GM12891 (cell line): Measurements from ENCODE around the gene CYP27A1.
"Not testable (repeated sequence)": the region's sequence is repeated elsewhere in the genome, so short reads cannot be mapped to it uniquely, and the experiment has no call there.

Experiments used
- DNase-seq: peaks from one replicate; pipeline ENCODE4 v3.0.0; 2011; ENCODE audit warnings: low spot score; ENCODE audit not compliant: insufficient read length
- FAIRE-seq: peaks from 2 replicates; lab custom pipeline; 2011; peaks lifted over from hg19 to GRCh38; lab: Jason Lieb, UNC
- PAX5 ChIP-seq: IDR thresholded peaks from 2 replicates; pipeline ENCODE4 v1.6.1; 2011; ENCODE audit warnings: low read length, moderate library complexity, mild to moderate bottlenecking; ENCODE audit not compliant: insufficient read depth, severe bottlenecking
- POLR2A ChIP-seq: IDR thresholded peaks from 2 replicates; pipeline ENCODE4 v1.6.1; 2011; ENCODE audit warnings: low read depth, low read length, control low read depth
- POLR2AphosphoS5 ChIP-seq: IDR thresholded peaks from 2 replicates; pipeline ENCODE4 v1.6.1; 2011; ENCODE audit warnings: low read depth, low read length, control low read depth
- POU2F2 ChIP-seq: IDR thresholded peaks from 2 replicates; pipeline ENCODE4 v1.6.1; 2011; ENCODE audit warnings: low read depth, mild to moderate bottlenecking, control low read depth, low read length, moderate library complexity
- SPI1 ChIP-seq: IDR thresholded peaks from 2 replicates; pipeline ENCODE4 v1.6.1; 2011; ENCODE audit warnings: low read depth, low read length, control low read depth
- TAF1 ChIP-seq: IDR thresholded peaks from 2 replicates; pipeline ENCODE4 v1.6.1; 2011; ENCODE audit warnings: low read depth, low read length, control low read depth

The CYP27A1 gene

GRCh38 chr2:218839888-218840287 is 57.9 kb downstream of the CYP27A1 start:
- TF ChIP-seq PAX5, result no peak
- no peak for TF ChIP-seq POU2F2
- no peak for TF ChIP-seq POLR2A
- no peak for TF ChIP-seq POLR2AphosphoS5
- TF ChIP-seq SPI1, result no peak
- no peak for TF ChIP-seq TAF1
- no peak for FAIRE-seq
- no peak for DNase-seq

DNA sequence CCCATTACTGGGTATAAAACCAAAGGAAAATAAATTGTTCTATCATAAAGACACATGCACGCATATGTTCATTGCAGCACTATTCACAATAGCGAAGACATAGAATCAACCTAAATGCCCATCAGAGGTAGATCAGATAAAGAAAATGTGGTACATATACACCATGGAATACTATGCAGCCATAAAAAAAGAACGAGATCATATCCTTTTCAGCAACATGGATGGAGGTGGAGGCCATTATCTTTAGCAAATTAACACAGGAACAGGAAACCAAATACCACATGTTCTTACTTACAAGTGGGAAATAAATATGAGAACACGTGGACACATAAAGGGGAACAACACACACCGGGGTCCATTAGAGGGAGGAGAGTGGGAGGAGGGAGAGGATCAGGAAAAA is 62.4 kb downstream of the CYP27A1 start:
- FAIRE-seq, DNase-seq: not testable (repeated sequence)

DNA sequence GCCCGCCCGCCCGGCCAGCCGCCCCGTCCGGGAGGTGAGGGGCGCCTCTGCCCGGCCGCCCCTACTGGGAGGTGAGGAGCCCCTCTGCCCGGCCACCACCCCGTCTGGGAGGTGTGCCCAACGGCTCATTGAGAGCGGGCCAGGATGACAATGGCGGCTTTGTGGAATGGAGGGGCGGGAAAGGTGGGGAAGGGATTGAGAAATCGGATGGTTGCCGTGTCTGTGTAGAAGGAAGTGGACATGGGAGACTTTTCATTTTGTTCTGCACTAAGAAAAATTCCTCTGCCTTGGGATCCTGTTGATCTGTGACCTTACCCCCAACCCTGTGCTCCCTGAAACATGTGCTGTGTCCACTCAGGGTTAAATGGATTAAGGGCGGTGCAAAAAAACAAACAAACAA is 65.0 kb downstream of the CYP27A1 start:
- not testable (repeated sequence) for DNase-seq

GRCh38 chr2:218849721-218850120 is 67.8 kb downstream of the CYP27A1 start:
- DNase-seq (no peak), FAIRE-seq (no peak)
- TF ChIP-seq POLR2AphosphoS5 (no peak), POLR2A (no peak), POU2F2 (no peak)

More for the DNA sequence above, 65.0 kb downstream of the CYP27A1 start:
- FAIRE-seq, result not testable (repeated sequence)

DNA sequence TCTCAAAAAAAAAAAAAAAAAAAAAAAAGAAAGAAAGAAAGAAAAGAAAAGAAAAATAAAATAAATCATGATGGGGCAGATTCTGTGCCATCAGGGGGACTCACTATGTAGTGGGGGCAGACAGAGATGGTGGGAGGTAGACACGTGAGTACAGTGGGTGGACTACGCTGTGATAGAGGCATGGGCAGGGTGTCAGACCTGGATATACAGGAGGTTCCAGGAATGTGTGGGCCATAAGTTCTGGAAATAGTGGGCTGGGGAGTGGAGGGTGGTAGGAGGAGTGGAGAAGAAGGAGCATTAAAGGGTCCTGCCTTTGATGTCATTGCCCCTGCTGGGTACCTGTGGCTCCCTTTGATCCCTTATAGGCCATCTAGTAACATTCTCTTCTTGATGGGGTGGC is 68.8 kb downstream of the CYP27A1 start:
- DNase-seq, result no peak
- no peak for FAIRE-seq
- TF ChIP-seq SPI1 (no peak), PAX5 (no peak), POLR2AphosphoS5 (no peak), TAF1 (no peak), POU2F2 (no peak), POLR2A (no peak)

DNA sequence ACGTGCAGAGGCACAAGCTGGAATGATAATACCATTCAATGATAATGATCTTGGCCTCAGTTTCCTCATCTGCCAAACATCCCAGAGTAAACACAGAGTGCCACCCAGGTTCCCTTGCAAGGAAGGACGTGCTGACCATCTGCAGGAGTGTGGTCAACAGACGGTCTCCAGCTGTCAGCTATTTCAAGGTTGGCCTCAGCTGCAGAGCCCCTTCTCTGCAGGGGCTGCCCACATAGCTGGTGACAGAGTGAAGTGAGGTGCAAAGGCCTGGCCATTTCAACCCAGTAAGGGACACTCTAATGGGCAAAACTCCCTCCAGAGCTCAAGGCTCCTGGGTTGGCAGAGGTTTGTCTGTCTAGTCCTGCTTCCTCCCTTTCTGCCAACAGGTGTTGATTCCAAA is 69.3 kb downstream of the CYP27A1 start:
- TF ChIP-seq POU2F2 (no peak), TAF1 (no peak), SPI1 (no peak), PAX5 (no peak), POLR2AphosphoS5 (no peak), POLR2A (no peak)
- FAIRE-seq (no peak), DNase-seq (no peak)

GRCh38 chr2:218852911-218853667 is 71.1 kb downstream of the CYP27A1 start:
- TF ChIP-seq PAX5, result no peak
- no peak for TF ChIP-seq POU2F2
- no peak for TF ChIP-seq POLR2A
- no peak for TF ChIP-seq TAF1
- TF ChIP-seq POLR2AphosphoS5, result no peak
- TF ChIP-seq SPI1, result no peak
- peak; percentile 78 for FAIRE-seq
- no peak for DNase-seq

- DNase-seq (no peak), FAIRE-seq (no peak)
- no peak for TF ChIP-seq SPI1
- TF ChIP-seq PAX5, result no peak
- no peak for TF ChIP-seq POLR2A
- TF ChIP-seq TAF1, result no peak
- no peak for TF ChIP-seq POLR2AphosphoS5
- no peak for TF ChIP-seq POU2F2
Observed at GRCh38 chr2:218853766-218854165, 71.8 kb downstream of the CYP27A1 start.

DNA sequence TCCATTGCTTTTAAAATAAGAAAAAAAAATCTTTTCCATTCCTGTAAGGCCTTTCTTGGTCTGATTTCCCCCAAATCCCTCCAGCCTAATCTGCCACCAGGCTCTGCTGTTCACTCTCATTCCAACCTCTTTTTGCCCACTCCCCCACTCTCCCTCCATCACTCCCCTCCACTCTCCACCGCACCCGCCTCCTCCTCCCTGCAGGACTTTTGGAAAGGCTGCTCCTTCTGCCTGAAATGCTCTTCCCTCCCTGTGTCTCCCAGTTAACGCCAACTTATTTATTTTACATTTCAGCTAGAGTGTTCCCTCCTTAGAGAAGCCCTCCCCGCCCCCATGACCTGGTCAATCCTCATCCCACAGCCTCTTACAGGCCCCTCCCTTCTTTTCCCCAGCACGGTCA is 72.9 kb downstream of the CYP27A1 start:
- DNase-seq (no peak), FAIRE-seq (no peak)
- TF ChIP-seq POLR2A (no peak), TAF1 (no peak), SPI1 (no peak), POU2F2 (no peak), POLR2AphosphoS5 (no peak), PAX5 (no peak)

DNA sequence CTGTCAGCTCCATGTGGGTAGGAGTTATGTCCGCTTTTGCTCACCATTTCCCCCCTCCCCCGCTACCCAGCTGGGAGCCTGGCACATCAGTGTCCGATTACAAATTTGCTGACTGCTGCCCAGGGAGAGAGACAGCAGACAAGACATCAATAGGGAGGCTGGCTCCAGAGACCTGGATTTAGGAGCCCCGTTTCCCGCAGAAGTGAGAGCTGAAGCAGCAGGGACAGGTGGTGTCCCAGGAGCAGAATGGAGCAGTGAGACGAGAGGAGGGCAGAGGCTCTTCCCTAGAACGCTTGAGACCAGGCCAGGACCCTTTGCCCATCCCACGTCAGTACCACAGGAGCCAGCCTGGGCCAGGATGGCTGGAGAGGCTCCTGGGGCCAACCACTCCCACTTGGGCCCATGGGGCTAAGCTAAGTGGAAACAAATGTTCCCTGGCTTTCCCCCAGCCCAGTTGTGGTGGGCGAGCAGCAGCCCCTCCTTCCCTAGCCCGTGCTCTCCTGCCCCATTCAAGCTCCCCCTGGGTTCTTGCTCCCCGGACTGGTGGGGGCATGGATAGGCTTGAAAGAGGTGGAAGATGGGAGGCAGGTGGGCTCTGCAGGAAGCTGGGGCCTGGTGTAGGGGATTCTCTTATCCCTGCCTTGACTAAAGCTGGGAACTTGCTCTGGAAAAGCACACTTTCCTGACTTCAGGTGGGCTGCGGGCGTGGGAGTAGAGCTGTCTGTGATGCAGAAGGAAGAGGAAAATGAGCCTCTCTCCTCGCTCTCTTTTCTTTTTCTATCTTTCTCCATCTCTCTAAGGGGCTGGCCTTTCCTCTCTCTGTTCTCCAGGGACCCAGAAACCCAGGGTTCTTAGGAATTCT is 73.6 kb downstream of the CYP27A1 start:
- DNase-seq (no peak), FAIRE-seq (no peak)
- no peak for TF ChIP-seq SPI1
- no peak for TF ChIP-seq POLR2A
- TF ChIP-seq POLR2AphosphoS5, result no peak
- TF ChIP-seq TAF1, result no peak
- no peak for TF ChIP-seq POU2F2
- TF ChIP-seq PAX5, result no peak
